Measurements from ENCODE around the gene CHGA.

GRCh38 chr14:92948647-92949046 lies 25.7 kb downstream of the CHGA start:
- no peak for TF ChIP-seq CTCF (IDR thresholded peaks at IDR 0.05)
- no peak for TF ChIP-seq POLR2A (IDR thresholded peaks at IDR 0.05)
